SK-N-SH (cell line): ENCODE results near the gene MECP2. TPM values are rescaled to one million over a fixed set of nuclear protein-coding genes. Genes with fewer than 3 reads are reported as not detected.

Experiments
- CTCF ChIA-PET: fragments of 300-600, 350-600 bp; formaldehyde crosslinking; extraction: SDS; loops from one replicate; lab custom pipeline; 2021; lab: Yijun Ruan, JAX
- POLR2A ChIA-PET: fragments of 350-600 bp; sonication (Branson Sonifier 250); formaldehyde crosslinking; extraction: SDS; loops from one replicate; lab custom pipeline; 2020; ENCODE audit warnings: antibody characterized with exemption, inconsistent platforms; lab: Yijun Ruan, JAX
- DNase-seq: peaks from one replicate; pipeline ENCODE4 v3.0.0; 2012
- H2AFZ ChIP-seq: fragments of 200-600 bp; sonication (generic); 2 replicates; pipeline ENCODE4 v1.8.1; 2016; ENCODE audit warnings: antibody characterized with exemption, mild to moderate bottlenecking, low read depth
- H3F3A ChIP-seq: fragments of 200-600 bp; sonication (generic); replicated peaks from 2 replicates; pipeline ENCODE3; 2016; ENCODE audit warnings: antibody characterized with exemption, mild to moderate bottlenecking; ENCODE audit not compliant: insufficient read depth
- H3K27ac ChIP-seq, 2 experiments: fragments of 200-500 bp in 1 of 2; fragments of 200-600 bp in 1 of 2; sonication (Bioruptor generic) in 1 of 2; sonication (generic), shearing (Covaris generic) in 1 of 2; 2 replicates each; pipeline versions ENCODE4 v1.5.1 to v1.6.1; 2014 to 2016; ENCODE audit warnings: low read depth in 2 of 2, inconsistent platforms in 1 of 2, low read length in 1 of 2, mild to moderate bottlenecking in 1 of 2, mixed read lengths in 1 of 2
- H3K27me3 ChIP-seq: fragments of 200-600 bp; sonication (generic), shearing (Covaris generic); 2 replicates; pipeline ENCODE4 v1.6.1; 2016; ENCODE audit warnings: mixed run types; ENCODE audit not compliant: insufficient read depth
- H3K36me3 ChIP-seq, 2 experiments: fragments of 200-500 bp in 1 of 2; fragments of 200-600 bp in 1 of 2; sonication (Bioruptor generic) in 1 of 2; sonication (generic) in 1 of 2; replicated peaks in 1 of 2; 2 replicates each; pipeline versions ENCODE3 to v1.5.1; 2014 to 2016; ENCODE audit warnings: low read length in 1 of 2, mild to moderate bottlenecking in 1 of 2; ENCODE audit not compliant: insufficient read depth in 2 of 2, control insufficient read depth in 1 of 2
- H3K4me1 ChIP-seq, 2 experiments: fragments of 200-500 bp in 1 of 2; fragments of 200-600 bp in 1 of 2; sonication (Bioruptor generic) in 1 of 2; sonication (generic), shearing (Covaris generic) in 1 of 2; 2 replicates each; pipeline versions ENCODE4 v1.5.1 to v1.6.1; 2014 to 2016; ENCODE audit warnings: low read depth in 1 of 2, low read length in 1 of 2, mixed run types in 1 of 2; ENCODE audit not compliant: insufficient read depth in 2 of 2, control insufficient read depth in 1 of 2
- H3K4me2 ChIP-seq: fragments of 200-600 bp; sonication (generic), shearing (Covaris generic); 2 replicates; pipeline ENCODE4 v1.6.1; 2017; ENCODE audit warnings: mixed run types
- H3K4me3 ChIP-seq, 2 experiments: fragments of 200-500 bp in 1 of 2; fragments of 200-600 bp in 1 of 2; sonication (Bioruptor generic) in 1 of 2; sonication (generic), shearing (Covaris generic) in 1 of 2; 2 replicates each; pipeline versions ENCODE4 v1.5.1 to v1.8.1; 2014 to 2016; ENCODE audit warnings: low read depth in 2 of 2, inconsistent platforms in 1 of 2, low read length in 1 of 2, mild to moderate bottlenecking in 1 of 2, mixed read lengths in 1 of 2, moderate library complexity in 1 of 2
- H3K79me2 ChIP-seq: fragments of 200-600 bp; sonication (generic); 2 replicates; pipeline ENCODE4 v1.8.1; 2017; ENCODE audit warnings: mild to moderate bottlenecking; ENCODE audit not compliant: insufficient read depth
- H3K9ac ChIP-seq: fragments of 200-600 bp; sonication (generic); 2 replicates; pipeline ENCODE4 v1.6.1; 2017; ENCODE audit warnings: mixed run types
- H3K9me2 ChIP-seq: fragments of 200-600 bp; sonication (generic); 2 replicates; pipeline ENCODE4 v1.6.1; 2017; ENCODE audit warnings: mixed run types
- H3K9me3 ChIP-seq: fragments of 200-600 bp; sonication (generic); 2 replicates; pipeline ENCODE4 v1.6.1; 2017; ENCODE audit warnings: mixed run types, mild to moderate bottlenecking, moderate library complexity
- H4K20me1 ChIP-seq: fragments of 200-600 bp; sonication (generic); 2 replicates; pipeline ENCODE4 v1.6.1; 2017; ENCODE audit warnings: mild to moderate bottlenecking, mixed run types; ENCODE audit not compliant: insufficient read depth
- CHD2 ChIP-seq: fragments of 150-350 bp; IDR thresholded peaks from 2 replicates; pipeline ENCODE4 v1.6.1; 2018; ENCODE audit warnings: low read length; ENCODE audit not compliant: partially characterized antibody
- EP300 ChIP-seq, 2 experiments: IDR thresholded peaks; 2 replicates each; pipeline versions ENCODE4 v1.4.0 to v1.6.1; 2012; ENCODE audit warnings: borderline replicate concordance in 1 of 2, low read depth in 1 of 2, low read length in 1 of 2
- EZH2phosphoT487 ChIP-seq: fragments of 200-600 bp; sonication (generic); IDR thresholded peaks from 2 replicates; pipeline ENCODE4 v1.6.1; 2017; ENCODE audit warnings: low read depth, mixed run types, mild to moderate bottlenecking, antibody characterized with exemption, moderate library complexity, borderline replicate concordance
- FOSL2 ChIP-seq: IDR thresholded peaks from 2 replicates; pipeline ENCODE4 v1.4.0; 2012; ENCODE audit warnings: low read depth, mild to moderate bottlenecking, moderate library complexity, borderline replicate concordance
- FOXM1 ChIP-seq: IDR thresholded peaks from 2 replicates; pipeline ENCODE4 v1.4.0; 2012; ENCODE audit warnings: low read depth, mild to moderate bottlenecking
- GABPA ChIP-seq: IDR thresholded peaks from 2 replicates; pipeline ENCODE4 v1.4.0; 2012; ENCODE audit warnings: low read depth, mild to moderate bottlenecking
- JUND ChIP-seq: IDR thresholded peaks from 2 replicates; pipeline ENCODE4 v1.4.0; 2012
- MEF2A ChIP-seq: IDR thresholded peaks from 2 replicates; pipeline ENCODE4 v1.4.0; 2012; ENCODE audit warnings: low read depth, borderline replicate concordance
- MXI1 ChIP-seq: IDR thresholded peaks from 2 replicates; pipeline ENCODE4 v1.6.1; 2012; ENCODE audit warnings: mild to moderate bottlenecking, low read depth, low read length, improper control_type of control experiment
- NFIC ChIP-seq: IDR thresholded peaks from 2 replicates; pipeline ENCODE4 v1.4.0; 2012; ENCODE audit warnings: borderline replicate concordance
- NRF1 ChIP-seq: IDR thresholded peaks from 2 replicates; pipeline ENCODE4 v1.6.1; 2012; ENCODE audit warnings: low read depth, mild to moderate bottlenecking, low read length
- PBX3 ChIP-seq: IDR thresholded peaks from 2 replicates; pipeline ENCODE4; 2012
- POLR2AphosphoS5 ChIP-seq: IDR thresholded peaks from 2 replicates; pipeline ENCODE4 v1.6.1; 2012; ENCODE audit warnings: low read depth, low read length
- RCOR1 ChIP-seq: fragments of 150-350 bp; IDR thresholded peaks from 2 replicates; pipeline ENCODE4 v1.6.1; 2017; ENCODE audit warnings: antibody characterized with exemption, low read length
- SIN3A ChIP-seq: IDR thresholded peaks from 2 replicates; pipeline ENCODE4 v1.6.1; 2012; ENCODE audit warnings: low read depth, mild to moderate bottlenecking, low read length, moderate library complexity, borderline replicate concordance
- TCF12 ChIP-seq: IDR thresholded peaks from 2 replicates; pipeline ENCODE4 v1.4.0; 2012
- WGBS: methylation state at CpG from one replicate; pipeline ENCODE4 v1.1.6; 2017; ENCODE audit warnings: low lambda C conversion rate; 5-methylcytosine and 5-hydroxymethylcytosine counted together
- polyA plus RNA-seq, 3 experiments: library from polyadenylated mRNA; depleted of rRNA; stranded (reverse); fragments of >200 nt; gene quantifications; 2 replicates each; pipeline ENCODE4 v1.2.3, GENCODE V29; 2012

The MECP2 gene
- polyA plus RNA-seq, 1 of the 3 experiments (the other 2 are of a cell fraction) = 8.2 TPM

GRCh38 chrX:154135458-154136229, 38.1 kb upstream of the MECP2 start:
- Histone ChIP-seq H3K27ac (no peak overlapping the region), H3K4me2 (no peak overlapping the region), H2AFZ (no peak overlapping the region), H3K79me2 (no peaks in the 10 kb centered on the region), H3K9me3 (no peaks in the 10 kb centered on the region), H3K4me1 (no peaks in the 10 kb centered on the region), H3K9ac (no peak overlapping the region), H4K20me1 (no peaks in the 10 kb centered on the region), H3K9me2 (no peaks in the 10 kb centered on the region), H3K4me3 (no peak overlapping the region), H3F3A (no peaks in the 10 kb centered on the region), H3K36me3 (no peaks in the 10 kb centered on the region), H3K27me3 (peaks cover 39% of the 10 kb centered on the region; the same call in 1 of the 2 replicates)
- TF ChIP-seq EZH2phosphoT487 (no peak), PBX3 (no peak), NFIC (no peak)
- POLR2A ChIA-PET = no interaction called here
- CTCF ChIA-PET = interaction anchor here (0.9 to 1.3 kb wide), 4 partner anchors 12 to 535 kb away, joined by 3 to 7 read pairs (median 6); no protein-coding TSS in a partner anchor
- DNase-seq = no peak
- 33% methylated on average over 7 of the region's 7 CpGs for WGBS

- Histone ChIP-seq H3K4me1 (no peaks in the 10 kb centered on the region), H3K79me2 (no peaks in the 10 kb centered on the region), H2AFZ (no peak overlapping the region), H3K27me3 (peaks cover 23% of the 10 kb centered on the region; the same call in 1 of the 2 replicates), H3K9me2 (no peaks in the 10 kb centered on the region), H3K27ac (no peak overlapping the region), H3K4me2 (no peak overlapping the region), H3K9ac (no peak overlapping the region), H3K36me3 (no peaks in the 10 kb centered on the region), H3K9me3 (no peaks in the 10 kb centered on the region), H4K20me1 (no peaks in the 10 kb centered on the region), H3F3A (no peaks in the 10 kb centered on the region), H3K4me3 (no peak overlapping the region)
- no peak for DNase-seq
- WGBS = 31% methylated on average over 9 of the region's 9 CpGs
- CTCF ChIA-PET = interaction anchor here (1.0 kb wide), 1 partner anchor 186 kb away, joined by 3 read pairs; no protein-coding TSS in a partner anchor
- POLR2A ChIA-PET = no interaction called here
- TF ChIP-seq MEF2A (no peak), FOSL2 (no peak), GABPA (no peak), JUND (no peak), FOXM1 (no peak), NRF1 (no peak), RCOR1 (no peak), CHD2 (no peak), SIN3A (no peak), EP300 (IDR thresholded peaks at IDR 0.05; ENCODE audit: borderline replicate concordance in 1 of 2, low read depth in 1 of 2, low read length in 1 of 2) (no peak), MXI1 (no peak), TCF12 (no peak), POLR2AphosphoS5 (no peak)
Measured at GRCh38 chrX:154132366-154132765, 34.8 kb upstream of the MECP2 start.
